Stimulated activated naive CD8-positive, alpha-beta T cell treated with anti-CD3 and anti-CD28 coated beads, Interleukin-15, Interleukin-2, amounts not matched to agents 100 U/mL and 50 U/mL, for 24 hours (primary cell): ENCODE data around the gene TLE4.

Source experiments
- ATAC-seq: fragments of 150-1000 bp; cut with Tn5 transposase; one replicate; pipeline ENCODE4 v1.10.0; 2021
- DNase-seq: peaks from one replicate; pipeline ENCODE4 v3.0.0; 2021

Gene TLE4

DNA sequence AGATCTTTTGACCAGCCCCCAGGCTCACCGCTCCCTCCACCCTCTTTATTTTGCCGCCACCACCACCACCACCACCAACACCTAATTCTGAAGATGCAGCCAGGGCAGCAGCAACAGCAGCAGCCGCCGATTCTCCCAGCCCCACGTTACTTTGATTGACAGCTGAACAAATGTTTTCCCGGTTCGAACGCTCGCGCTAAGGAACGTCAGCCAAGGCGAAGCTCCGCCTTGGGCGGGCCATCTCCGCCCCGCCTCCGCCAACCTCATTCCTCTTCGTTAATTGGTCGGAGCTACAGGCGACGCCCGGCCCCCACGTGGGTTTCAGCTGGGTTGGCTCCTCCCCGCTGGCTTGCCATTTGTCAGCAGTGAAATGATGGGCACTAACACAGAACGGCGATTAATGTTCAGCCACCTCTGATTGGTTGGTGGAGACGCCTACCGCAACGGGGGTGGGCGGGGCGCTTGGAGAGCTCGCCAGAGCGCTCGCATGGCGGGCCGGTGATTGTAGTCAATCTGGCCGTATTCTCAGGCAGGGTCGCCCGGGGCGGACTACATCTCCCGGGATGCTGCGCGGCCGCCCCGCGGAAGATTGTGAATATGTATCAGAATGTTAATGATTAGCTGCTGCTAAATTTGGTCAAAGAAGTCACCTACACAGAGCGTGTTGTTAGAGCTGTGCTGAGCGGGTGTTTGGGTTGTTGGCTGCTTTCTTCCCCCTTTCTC, at the start of gene TLE4:
TSS of gene TLE4 (plus strand) at position 657 of the 723 bp plus-strand sequence. CDS start 826 bp downstream, outside the sequence.
- ATAC-seq, result peak; percentile 89
- peak; percentile 99 for DNase-seq

DNA sequence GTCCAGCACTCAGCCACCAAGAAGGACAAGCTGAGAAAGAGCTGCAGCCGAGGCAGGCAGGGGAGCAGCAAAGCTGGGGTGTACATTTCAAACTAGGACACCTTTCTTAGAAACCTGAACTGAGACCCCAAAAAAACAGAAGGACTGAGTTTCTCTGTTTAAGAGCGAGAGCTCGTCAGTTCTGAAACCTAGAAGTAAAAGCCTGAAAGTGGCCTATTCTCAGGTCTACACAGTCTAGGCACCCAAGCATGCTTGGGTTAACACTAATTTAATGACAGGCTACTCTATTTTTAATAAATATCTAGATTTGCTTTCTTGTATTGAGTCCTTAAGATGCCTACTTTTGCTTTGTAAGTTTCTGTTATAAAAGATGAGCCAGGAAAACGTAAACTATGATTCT, 49.0 kb upstream of the TLE4 start:
- DNase-seq (no peak), ATAC-seq (no peak)

- ATAC-seq (no peak), DNase-seq (no peak)
Measured at GRCh38 chr9:79524266-79524665, 47.5 kb upstream of the TLE4 start.

- ATAC-seq (no peak), DNase-seq (no peak)
Measured at GRCh38 chr9:79526149-79526672, 45.6 kb upstream of the TLE4 start.

DNA sequence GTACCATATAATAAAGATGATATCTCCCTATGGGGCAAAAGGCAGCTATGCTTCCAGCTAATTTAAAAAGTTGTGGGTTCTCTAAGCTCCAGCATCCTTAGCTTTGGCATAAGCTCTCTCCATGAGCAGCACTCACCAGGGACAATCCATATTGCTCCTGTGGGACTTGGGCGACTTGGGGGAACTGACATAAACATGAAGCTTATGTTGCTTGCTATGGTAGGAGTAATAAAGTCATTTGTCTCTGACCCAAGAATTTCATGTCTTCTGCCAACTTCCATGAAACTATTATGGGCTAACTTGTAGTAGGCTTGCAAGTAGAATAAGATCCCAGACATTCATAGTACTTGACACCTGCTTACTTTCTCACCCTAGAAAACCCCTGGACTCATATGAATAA, 36.2 kb upstream of the TLE4 start:
- no peak for DNase-seq
- no peak for ATAC-seq

- ATAC-seq, result no peak
- no peak for DNase-seq
Measured at GRCh38 chr9:79537838-79538237, 33.9 kb upstream of the TLE4 start.

GRCh38 chr9:79542735-79543620, 28.8 kb upstream of the TLE4 start:
- ATAC-seq (no peak), DNase-seq (no peak)

DNA sequence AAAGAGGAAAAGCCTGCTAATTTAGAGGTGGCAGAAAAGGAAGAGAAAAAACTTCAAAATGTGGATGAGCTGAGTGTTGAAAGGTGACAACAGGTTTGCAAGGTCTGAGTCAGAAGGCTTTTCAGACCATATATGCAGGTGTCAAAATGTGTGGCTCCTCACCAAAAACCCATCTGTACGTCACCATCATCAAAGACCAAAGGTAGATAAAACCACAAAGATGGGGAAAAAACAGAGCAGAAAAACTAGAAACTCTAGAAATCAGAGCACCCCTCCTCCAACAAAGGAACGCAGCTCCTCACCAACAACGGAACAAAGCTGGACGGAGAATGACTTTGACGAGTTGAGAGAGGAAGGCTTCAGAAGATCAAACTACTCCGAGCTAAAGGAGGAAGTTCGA, 27.4 kb upstream of the TLE4 start:
- ATAC-seq, result peak; percentile 96
- DNase-seq, result peak; percentile 14

GRCh38 chr9:79551586-79551985, 20.2 kb upstream of the TLE4 start:
- no peak for DNase-seq
- no peak for ATAC-seq

- ATAC-seq (no peak), DNase-seq (no peak)
Measured at GRCh38 chr9:79551994-79552393, 19.8 kb upstream of the TLE4 start.

- no peak for DNase-seq
- ATAC-seq, result no peak
Measured at GRCh38 chr9:79555474-79556089, 16.2 kb upstream of the TLE4 start.

GRCh38 chr9:79559495-79560181, 12.1 kb upstream of the TLE4 start:
- ATAC-seq, result no peak
- no peak for DNase-seq

DNA sequence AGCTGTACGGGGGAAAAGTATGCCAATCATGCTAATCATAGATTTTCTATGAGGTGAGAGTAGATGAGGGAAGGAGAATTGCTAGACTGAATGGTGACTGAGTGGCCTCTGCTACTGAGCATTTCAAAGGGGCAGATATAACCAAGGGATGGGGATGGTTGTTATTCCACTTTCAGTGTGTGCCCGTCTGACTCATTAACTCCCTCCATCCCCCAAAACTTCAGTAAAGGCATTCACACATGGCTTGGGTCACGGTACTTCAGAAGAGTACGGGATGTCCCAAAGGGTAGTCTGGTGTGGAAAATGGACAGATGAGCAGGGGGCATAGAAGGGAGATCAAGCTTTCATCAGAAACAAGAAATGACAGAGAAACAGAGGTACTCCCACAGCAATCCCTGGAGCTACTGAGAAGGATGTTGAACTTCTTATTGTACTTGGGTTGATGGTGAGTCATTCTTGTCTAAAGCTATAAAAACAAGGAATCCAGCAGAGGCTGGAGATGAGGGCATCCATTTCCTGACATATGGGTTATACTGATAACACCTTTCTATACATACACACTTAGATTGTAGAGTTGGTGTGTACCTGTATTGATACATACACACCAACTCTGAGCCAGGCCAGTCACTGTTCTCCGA, 8.9 kb upstream of the TLE4 start:
- ATAC-seq (no peak), DNase-seq (no peak)

- ATAC-seq (no peak), DNase-seq (no peak)
Measured at GRCh38 chr9:79564105-79564504, 7.7 kb upstream of the TLE4 start.

DNA sequence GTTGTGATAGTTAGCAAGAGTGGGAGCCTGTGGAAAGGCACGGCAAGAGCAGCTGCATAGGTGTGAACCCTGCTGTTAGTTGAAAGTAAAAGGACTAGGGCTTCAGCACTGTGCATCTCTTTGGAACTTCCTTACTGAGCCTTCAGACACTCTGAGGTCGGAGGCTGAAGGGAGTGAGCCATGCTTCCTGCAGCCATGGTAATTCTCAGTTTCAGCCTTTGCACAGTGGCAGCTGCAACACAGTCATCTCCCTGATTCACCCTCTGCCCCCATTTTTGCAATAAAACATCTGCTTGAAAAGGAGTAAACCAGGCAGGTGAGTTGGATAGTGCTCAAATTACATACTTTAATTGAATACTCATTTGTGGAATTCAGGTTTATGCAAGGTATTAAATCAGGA, 6.5 kb upstream of the TLE4 start:
- DNase-seq (peak; percentile 23), ATAC-seq (peak; percentile 91)

- ATAC-seq (no peak), DNase-seq (no peak)
Measured at GRCh38 chr9:79567671-79568098, 4.1 kb upstream of the TLE4 start.

GRCh38 chr9:79568337-79569101, 3.2 kb upstream of the TLE4 start:
- no peak for ATAC-seq
- no peak for DNase-seq

DNA sequence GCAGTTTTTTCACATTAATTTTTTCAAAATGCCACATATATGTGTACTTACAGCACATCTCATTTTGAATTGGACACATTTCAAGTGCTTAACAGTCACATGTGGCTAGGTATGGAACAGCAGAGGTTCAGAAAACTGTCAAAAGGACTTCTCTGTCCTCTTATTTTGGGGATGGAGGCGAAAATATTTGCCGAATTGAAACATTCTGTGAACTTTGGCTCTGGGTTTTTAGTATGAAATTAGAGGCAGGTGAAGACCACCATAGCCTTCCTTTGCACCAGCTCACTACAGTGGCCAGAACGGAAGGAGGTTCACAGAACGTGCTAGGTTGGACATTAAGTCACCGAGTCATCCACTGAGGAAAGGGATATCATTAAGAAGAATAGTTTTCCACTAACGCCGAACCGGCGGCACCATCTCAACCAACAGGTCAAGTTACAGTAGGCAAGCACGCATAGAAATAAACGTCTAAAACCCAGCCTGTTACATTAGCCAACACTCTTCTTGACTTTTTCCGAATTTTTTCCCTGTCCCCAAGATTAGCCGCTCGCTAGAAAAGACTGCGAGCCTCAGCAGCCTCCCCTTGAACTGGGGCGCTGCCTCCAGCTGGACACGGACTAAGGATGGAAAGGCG, 1.8 kb upstream of the TLE4 start:
- ATAC-seq, result no peak
- DNase-seq, result no peak

GRCh38 chr9:79570448-79571308, 1.1 kb upstream of the TLE4 start:
- ATAC-seq (peak; percentile 2), DNase-seq (peak; percentile 66)
